SK-N-SH (cell line): ENCODE measurements around the gene ERICH3. TPM values are rescaled to one million over a fixed set of nuclear protein-coding genes. Genes with fewer than 3 reads are reported as not detected.

Experiments used
- CTCF ChIA-PET: fragments of 300-600, 350-600 bp; formaldehyde crosslinking; extraction: SDS; loops from one replicate; lab custom pipeline; 2021; lab: Yijun Ruan, JAX
- POLR2A ChIA-PET: fragments of 350-600 bp; sonication (Branson Sonifier 250); formaldehyde crosslinking; extraction: SDS; loops from one replicate; lab custom pipeline; 2020; ENCODE audit warnings: antibody characterized with exemption, inconsistent platforms; lab: Yijun Ruan, JAX
- DNase-seq: peaks from one replicate; pipeline ENCODE4 v3.0.0; 2012
- H2AFZ ChIP-seq: fragments of 200-600 bp; sonication (generic); 2 replicates; pipeline ENCODE4 v1.8.1; 2016; ENCODE audit warnings: antibody characterized with exemption, mild to moderate bottlenecking, low read depth
- H3F3A ChIP-seq: fragments of 200-600 bp; sonication (generic); replicated peaks from 2 replicates; pipeline ENCODE3; 2016; ENCODE audit warnings: antibody characterized with exemption, mild to moderate bottlenecking; ENCODE audit not compliant: insufficient read depth
- H3K27ac ChIP-seq, 2 experiments: fragments of 200-500 bp in 1 of 2; fragments of 200-600 bp in 1 of 2; sonication (Bioruptor generic) in 1 of 2; sonication (generic), shearing (Covaris generic) in 1 of 2; 2 replicates each; pipeline versions ENCODE4 v1.5.1 to v1.6.1; 2014 to 2016; ENCODE audit warnings: low read depth in 2 of 2, inconsistent platforms in 1 of 2, low read length in 1 of 2, mild to moderate bottlenecking in 1 of 2, mixed read lengths in 1 of 2
- H3K27me3 ChIP-seq: fragments of 200-600 bp; sonication (generic), shearing (Covaris generic); 2 replicates; pipeline ENCODE4 v1.6.1; 2016; ENCODE audit warnings: mixed run types; ENCODE audit not compliant: insufficient read depth
- H3K36me3 ChIP-seq, 2 experiments: fragments of 200-500 bp in 1 of 2; fragments of 200-600 bp in 1 of 2; sonication (Bioruptor generic) in 1 of 2; sonication (generic) in 1 of 2; replicated peaks in 1 of 2; 2 replicates each; pipeline versions ENCODE3 to v1.5.1; 2014 to 2016; ENCODE audit warnings: low read length in 1 of 2, mild to moderate bottlenecking in 1 of 2; ENCODE audit not compliant: insufficient read depth in 2 of 2, control insufficient read depth in 1 of 2
- H3K4me1 ChIP-seq, 2 experiments: fragments of 200-500 bp in 1 of 2; fragments of 200-600 bp in 1 of 2; sonication (Bioruptor generic) in 1 of 2; sonication (generic), shearing (Covaris generic) in 1 of 2; 2 replicates each; pipeline versions ENCODE4 v1.5.1 to v1.6.1; 2014 to 2016; ENCODE audit warnings: low read depth in 1 of 2, low read length in 1 of 2, mixed run types in 1 of 2; ENCODE audit not compliant: insufficient read depth in 2 of 2, control insufficient read depth in 1 of 2
- H3K4me2 ChIP-seq: fragments of 200-600 bp; sonication (generic), shearing (Covaris generic); 2 replicates; pipeline ENCODE4 v1.6.1; 2017; ENCODE audit warnings: mixed run types
- H3K4me3 ChIP-seq, 2 experiments: fragments of 200-500 bp in 1 of 2; fragments of 200-600 bp in 1 of 2; sonication (Bioruptor generic) in 1 of 2; sonication (generic), shearing (Covaris generic) in 1 of 2; 2 replicates each; pipeline versions ENCODE4 v1.5.1 to v1.8.1; 2014 to 2016; ENCODE audit warnings: low read depth in 2 of 2, inconsistent platforms in 1 of 2, low read length in 1 of 2, mild to moderate bottlenecking in 1 of 2, mixed read lengths in 1 of 2, moderate library complexity in 1 of 2
- H3K79me2 ChIP-seq: fragments of 200-600 bp; sonication (generic); 2 replicates; pipeline ENCODE4 v1.8.1; 2017; ENCODE audit warnings: mild to moderate bottlenecking; ENCODE audit not compliant: insufficient read depth
- H3K9ac ChIP-seq: fragments of 200-600 bp; sonication (generic); 2 replicates; pipeline ENCODE4 v1.6.1; 2017; ENCODE audit warnings: mixed run types
- H3K9me2 ChIP-seq: fragments of 200-600 bp; sonication (generic); 2 replicates; pipeline ENCODE4 v1.6.1; 2017; ENCODE audit warnings: mixed run types
- H3K9me3 ChIP-seq: fragments of 200-600 bp; sonication (generic); 2 replicates; pipeline ENCODE4 v1.6.1; 2017; ENCODE audit warnings: mixed run types, mild to moderate bottlenecking, moderate library complexity
- H4K20me1 ChIP-seq: fragments of 200-600 bp; sonication (generic); 2 replicates; pipeline ENCODE4 v1.6.1; 2017; ENCODE audit warnings: mild to moderate bottlenecking, mixed run types; ENCODE audit not compliant: insufficient read depth
- CHD2 ChIP-seq: fragments of 150-350 bp; IDR thresholded peaks from 2 replicates; pipeline ENCODE4 v1.6.1; 2018; ENCODE audit warnings: low read length; ENCODE audit not compliant: partially characterized antibody
- CTCF ChIP-seq: fragments of 200-600 bp; sonication (generic); IDR thresholded peaks from 2 replicates; pipeline ENCODE4 v1.6.1; 2017; ENCODE audit warnings: antibody characterized with exemption, mild to moderate bottlenecking, moderate library complexity
- EZH2phosphoT487 ChIP-seq: fragments of 200-600 bp; sonication (generic); IDR thresholded peaks from 2 replicates; pipeline ENCODE4 v1.6.1; 2017; ENCODE audit warnings: low read depth, mixed run types, mild to moderate bottlenecking, antibody characterized with exemption, moderate library complexity, borderline replicate concordance
- FOXJ3 ChIP-seq: sonication (generic); formaldehyde crosslinking; IDR thresholded peaks from 2 replicates; pipeline ENCODE4 v1.5.1; 2020; ENCODE audit warnings: mild to moderate bottlenecking, missing genetic modification reagents
- FOXM1 ChIP-seq: IDR thresholded peaks from 2 replicates; pipeline ENCODE4 v1.4.0; 2012; ENCODE audit warnings: low read depth, mild to moderate bottlenecking
- IRF3 ChIP-seq: fragments of 150-350 bp; IDR thresholded peaks from 2 replicates; pipeline ENCODE4 v1.6.1; 2016; ENCODE audit warnings: mild to moderate bottlenecking, low read depth, low read length
- NFIC ChIP-seq: IDR thresholded peaks from 2 replicates; pipeline ENCODE4 v1.4.0; 2012; ENCODE audit warnings: borderline replicate concordance
- RAD21 ChIP-seq: IDR thresholded peaks from 2 replicates; pipeline ENCODE4 v1.6.1; 2012; ENCODE audit warnings: mild to moderate bottlenecking, low read length
- RCOR1 ChIP-seq: fragments of 150-350 bp; IDR thresholded peaks from 2 replicates; pipeline ENCODE4 v1.6.1; 2017; ENCODE audit warnings: antibody characterized with exemption, low read length
- RXRA ChIP-seq: IDR thresholded peaks from 2 replicates; pipeline ENCODE4 v1.4.0; 2012; ENCODE audit warnings: low read depth, mild to moderate bottlenecking, borderline replicate concordance
- TAF1 ChIP-seq: IDR thresholded peaks from 2 replicates; pipeline ENCODE4 v1.6.1; 2012; ENCODE audit warnings: low read depth, mild to moderate bottlenecking, low read length, moderate library complexity, borderline replicate concordance
- TCF12 ChIP-seq: IDR thresholded peaks from 2 replicates; pipeline ENCODE4 v1.4.0; 2012
- ZBTB33 ChIP-seq: IDR thresholded peaks from 2 replicates; pipeline ENCODE4 v1.4.0; 2012; ENCODE audit warnings: low read depth, borderline replicate concordance
- WGBS: methylation state at CpG from one replicate; pipeline ENCODE4 v1.1.6; 2017; ENCODE audit warnings: low lambda C conversion rate; 5-methylcytosine and 5-hydroxymethylcytosine counted together
- polyA plus RNA-seq, 3 experiments: library from polyadenylated mRNA; depleted of rRNA; stranded (reverse); fragments of >200 nt; gene quantifications; 2 replicates each; pipeline ENCODE4 v1.2.3, GENCODE V29; 2012

The ERICH3 gene
- polyA plus RNA-seq, 1 of the 3 experiments (the other 2 are of a cell fraction) = not detected

GRCh38 chr1:74641876-74642275 is 31.7 kb downstream of the ERICH3 start (continued):
- TF ChIP-seq CTCF (no peak), ZBTB33 (no peak)

- Histone ChIP-seq H3F3A (no peaks in the 10 kb centered on the region), H2AFZ (no peak overlapping the region), H3K27me3 (no peaks in the 10 kb centered on the region), H3K27ac (no peak overlapping the region), H3K4me1 (no peaks in the 10 kb centered on the region), H3K9me3 (no peaks in the 10 kb centered on the region), H3K4me2 (no peak overlapping the region), H4K20me1 (no peaks in the 10 kb centered on the region), H3K9me2 (no peaks in the 10 kb centered on the region), H3K4me3 (no peak overlapping the region), H3K36me3 (no peaks in the 10 kb centered on the region), H3K9ac (no peak overlapping the region)
- CTCF ChIA-PET = interaction anchor here (0.9 kb wide), 1 partner anchor 39 kb away, joined by 3 read pairs; no protein-coding TSS in a partner anchor
- no peak for DNase-seq
- WGBS = 81% methylated on average over 5 of the region's 5 CpGs
- no peak for TF ChIP-seq IRF3
- no peak for TF ChIP-seq RXRA
- no peak for TF ChIP-seq TAF1
- TF ChIP-seq, all 33 proteins: peak for 0
- H3K79me2 ChIP-seq = no peaks in the 10 kb centered on the region
- POLR2A ChIA-PET = no interaction called here
Measured at GRCh38 chr1:74641161-74641560, 32.4 kb downstream of the ERICH3 start.

GRCh38 chr1:74637296-74637695 is 36.3 kb downstream of the ERICH3 start:
- H3K4me1 ChIP-seq = no peaks in the 10 kb centered on the region
- no peaks in the 10 kb centered on the region for H3K9me2 ChIP-seq
- TF ChIP-seq RCOR1 = no peak
- no peak for TF ChIP-seq FOXJ3
- TF ChIP-seq FOXM1 = no peak
- no peak for TF ChIP-seq RAD21
- no peak for TF ChIP-seq NFIC
- no peak for TF ChIP-seq CHD2
- TF ChIP-seq TCF12 = no peak
- TF ChIP-seq EZH2phosphoT487 = no peak
- 68% methylated on average over 1 of the region's 1 CpG for WGBS
- H4K20me1 ChIP-seq = no peaks in the 10 kb centered on the region
- no peaks in the 10 kb centered on the region for H3K27me3 ChIP-seq
- no peak overlapping the region for H3K4me2 ChIP-seq
- no peaks in the 10 kb centered on the region for H3K9me3 ChIP-seq
- ChIA-PET CTCF (no interaction called here), POLR2A (no interaction called here)
- no peak overlapping the region for H3K9ac ChIP-seq
- H3K36me3 ChIP-seq = no peaks in the 10 kb centered on the region
- no peaks in the 10 kb centered on the region for H3F3A ChIP-seq
- no peak for DNase-seq
- H3K27ac ChIP-seq = no peak overlapping the region
- no peak overlapping the region for H3K4me3 ChIP-seq
- H3K79me2 ChIP-seq = no peaks in the 10 kb centered on the region
- H2AFZ ChIP-seq = no peak overlapping the region
